Spleen (tissue), 11 donors: ENCODE results near the gene PHB1. TPM values are rescaled to one million over a fixed set of nuclear protein-coding genes. Genes with fewer than 3 reads are reported as not detected.

Experiments used
- DNase-seq: peaks from one replicate; pipeline ENCODE4 v3.0.0-alpha.2; 2020
- H3K27ac ChIP-seq, 8 donors: fragments of 200-600 bp; sonication (generic) in 7 of 8; 1 replicate in 4 of 8; 2 replicates in 4 of 8; pipeline versions ENCODE4 v1.5.0 to v1.8.0; 2016 to 2021; ENCODE audit warnings: inconsistent platforms in 4 of 8, mild to moderate bottlenecking in 4 of 8, moderate library complexity in 1 of 8
- H3K27me3 ChIP-seq, 7 donors: fragments of 200-600 bp; sonication (generic) in 6 of 7; replicated peaks in 1 of 7; 1 replicate in 4 of 7; 2 replicates in 3 of 7; pipeline versions ENCODE4 v1.5.0 to v1.8.0; 2016 to 2021; ENCODE audit warnings: inconsistent platforms in 3 of 7, mild to moderate bottlenecking in 1 of 7
- H3K36me3 ChIP-seq, 6 donors: fragments of 200-600 bp; sonication (generic) in 5 of 6; 1 replicate in 4 of 6; 2 replicates in 2 of 6; pipeline versions ENCODE4 v1.5.0 to v1.8.0; 2016 to 2021; ENCODE audit warnings: inconsistent platforms in 2 of 6
- H3K4me1 ChIP-seq, 6 donors: fragments of 200-600 bp; sonication (generic) in 5 of 6; 1 replicate in 3 of 6; 2 replicates in 3 of 6; pipeline versions ENCODE4 v1.5.0 to v1.8.0; 2016 to 2021; ENCODE audit warnings: inconsistent platforms in 3 of 6
- H3K4me3 ChIP-seq, 8 donors: fragments of 200-600 bp; sonication (generic) in 7 of 8; 1 replicate in 4 of 8; 2 replicates in 4 of 8; pipeline versions ENCODE4 v1.5.0 to v1.8.0; 2016 to 2021; ENCODE audit warnings: inconsistent platforms in 4 of 8, mild to moderate bottlenecking in 4 of 8, moderate library complexity in 2 of 8
- H3K9me3 ChIP-seq, 8 donors: fragments of 200-600 bp; sonication (generic) in 7 of 8; 1 replicate in 4 of 8; 2 replicates in 4 of 8; pipeline versions ENCODE4 v1.5.0 to v1.8.0; 2016 to 2021; ENCODE audit warnings: inconsistent platforms in 4 of 8
- CTCF ChIP-seq, 11 experiments: fragments of 200-600 bp in 7 of 11; fragments of 450-650 bp in 4 of 11; sonication (generic) in 4 of 11; IDR thresholded peaks in 8 of 11; conservative IDR thresholded peaks in 3 of 11; 1 replicate in 7 of 11; 2 replicates in 4 of 11; pipeline versions ENCODE4 v1.4.0 to v1.8.0; 2016 to 2021; ENCODE audit warnings: antibody characterized with exemption in 11 of 11, inconsistent platforms in 4 of 11, mild to moderate bottlenecking in 1 of 11
- POLR2A ChIP-seq, 3 donors: fragments of 450-650 bp; IDR thresholded peaks; one replicate each; pipeline ENCODE4 v1.5.1; 2017; ENCODE audit warnings: antibody characterized with exemption in 3 of 3, mild to moderate bottlenecking in 1 of 3
- POLR2AphosphoS5 ChIP-seq, 3 donors: sonication (generic); formaldehyde crosslinking; IDR thresholded peaks; one replicate each; pipeline ENCODE4 v1.5.1; 2017; ENCODE audit warnings: antibody characterized with exemption in 3 of 3
- WGBS, 5 donors: extraction: QIAGEN DNeasy Blood & Tissue Kit in 3 of 5; methylation state at CpG; one replicate each; pipeline versions ENCODE4 v1.1.5 to v1.1.7; 2013 to 2018; 5-methylcytosine and 5-hydroxymethylcytosine counted together
- intact Hi-C: fragments of 100-400 bp; cut with DNase I; formaldehyde crosslinking; loops from one replicate; pipeline ENCODE4 v1.15.0; 2023; ENCODE audit warnings: low total_unique reads
- polyA plus RNA-seq, 3 donors: library from polyadenylated mRNA; stranded (reverse); fragments of 200-250 nt; gene quantifications; one replicate each; pipeline ENCODE4 v1.2.1, GENCODE V29; 2013
- total RNA-seq, 7 donors: library from RNA; depleted of rRNA in 3 of 7; stranded (reverse); fragments of >200 nt in 3 of 7; fragmentation: NEBNext Ultra II Directional in 4 of 7; extraction: Animal tissue kit (Norgen Biotek cat#: 25700) in 4 of 7; gene quantifications; one replicate each; pipeline versions ENCODE4 v1.1.0 to v1.2.1, GENCODE V29; 2016 to 2021
- donor health status: healthy with polysubstance abuse.
- donor health status: DM: no; HTN: no; CAD: no; lungs with moderate emphysema.
- donor health status: DM: no; HTN: no; CAD: no.
- donor health status: Bipolar disorder and iron deficiency.
- donor health status: healthy.
- donor health status: DM: no; HTN: no; CAD: no.
- donor health status: DM: yes; HTN: yes; CAD: no.

PHB1 gene
- total and polyA plus RNA-seq, 10 donors: 49.4 to 109 (median 71.4) TPM

- Histone ChIP-seq H3K36me3 (no peaks in the 10 kb centered on the region), H3K27me3 (no peaks in the 10 kb centered on the region), H3K4me1 (peaks cover 20 to 60% (median 44%) of the 10 kb centered on the region in 6 donors), H3K27ac (peak overlapping the region; percentile 87 to 99 (median 96)), H3K9me3 (no peaks in the 10 kb centered on the region), H3K4me3 (peak overlapping the region; percentile 69 to 97 (median 86))
- intact Hi-C loops: loop anchor here (10.0 kb wide), 1 partner anchor 48 kb away; no protein-coding TSS in a partner anchor
- TF ChIP-seq POLR2AphosphoS5 (IDR thresholded peaks at IDR 0.05): no peak
- no peak for TF ChIP-seq POLR2A (IDR thresholded peaks at IDR 0.05)
- TF ChIP-seq CTCF (IDR thresholded peaks at IDR 0.05 in 8 of 11, conservative IDR thresholded peaks at IDR 0.05 in 3 of 11): no peak
- WGBS, 5 donors: 16 to 24% (median 19%) methylated on average over 10 of the region's 10 CpGs
- DNase-seq: no peak
These were observed 52.0 kb downstream of the PHB1 start for GRCh38 chr17:49362723-49363117.

GRCh38 chr17:49361902-49362722, 52.6 kb downstream of the PHB1 start, which contains the start of gene ZNF652:
Gene ZNF652, minus strand, starts transcription at chr17:49362250. Its CDS starts 44,525 bp downstream, at chr17:49317725.
- Histone ChIP-seq H3K27me3 (no peaks in the 10 kb centered on the region), H3K36me3 (no peaks in the 10 kb centered on the region), H3K27ac (peak within 1 kb of the TSS; percentile 87 to 99 (median 96)), H3K4me3 (peak within 1 kb of the TSS; percentile 69 to 97 (median 86)), H3K4me1 (peaks cover 24 to 66% (median 50%) of the 10 kb centered on the region in 6 donors), H3K9me3 (no peaks in the 10 kb centered on the region)
- no peak for TF ChIP-seq CTCF (IDR thresholded peaks at IDR 0.05 in 8 of 11, conservative IDR thresholded peaks at IDR 0.05 in 3 of 11)
- peak; percentile 48 to 84 (median 80) for TF ChIP-seq POLR2AphosphoS5 (IDR thresholded peaks at IDR 0.05)
- TF ChIP-seq POLR2A (IDR thresholded peaks at IDR 0.05): no peak
- WGBS, 5 donors: 0 to 2% (median 1%) methylated on average over 18 to 106 of the region's 106 CpGs
- DNase-seq: peak; percentile 99
- intact Hi-C loops: loop anchor here (10.0 kb wide), 1 partner anchor 47 kb away; no protein-coding TSS in a partner anchor

- TF ChIP-seq POLR2AphosphoS5 (IDR thresholded peaks at IDR 0.05) (peak; percentile 88 to 96 (median 93)), CTCF (IDR thresholded peaks at IDR 0.05 in 8 of 11, conservative IDR thresholded peaks at IDR 0.05 in 3 of 11) (no peak), POLR2A (IDR thresholded peaks at IDR 0.05) (peak; percentile 43 to 86 (median 43))
- H3K27ac ChIP-seq: peak overlapping the region; percentile 87 to 99 (median 96)
- H3K36me3 ChIP-seq: no peaks in the 10 kb centered on the region
- no peaks in the 10 kb centered on the region for H3K27me3 ChIP-seq
- H3K4me3 ChIP-seq: peak overlapping the region; percentile 69 to 97 (median 86)
- intact Hi-C loops: loop anchor here (10.0 kb wide), 1 partner anchor 47 kb away; no protein-coding TSS in a partner anchor
- DNase-seq: peak; percentile 94
- WGBS, 5 donors: 0 to 1% (median 1%) methylated on average over 30 to 52 of the region's 52 CpGs
- H3K9me3 ChIP-seq: no peaks in the 10 kb centered on the region
- H3K4me1 ChIP-seq: peaks cover 24 to 74% (median 58%) of the 10 kb centered on the region in 6 donors
These were observed 53.4 kb downstream of the PHB1 start for GRCh38 chr17:49361129-49361901.
